IgD-negative memory B cell (primary cell): ENCODE measurements around the gene MECP2. TPM values are rescaled to one million over a fixed set of nuclear protein-coding genes. Genes with fewer than 3 reads are reported as not detected.

Source experiments
- H3K27ac Mint-ChIP-seq, 3 donors: one replicate each; pipeline ENCODE4 v1.8.0; 2020 to 2022; ENCODE audit warnings: mild to moderate bottlenecking in 3 of 3, mixed read lengths in 3 of 3, moderate library complexity in 1 of 3
- H3K27me3 Mint-ChIP-seq: one replicate; pipeline ENCODE4 v1.8.0; 2021; ENCODE audit warnings: mixed read lengths
- H3K36me3 Mint-ChIP-seq: one replicate; pipeline ENCODE4 v1.8.0; 2020; ENCODE audit warnings: mild to moderate bottlenecking, mixed read lengths
- H3K4me1 Mint-ChIP-seq, 3 donors: one replicate each; pipeline ENCODE4 v1.8.0; 2020 to 2022; ENCODE audit warnings: mixed read lengths in 3 of 3, mild to moderate bottlenecking in 1 of 3
- H3K4me3 Mint-ChIP-seq, 4 donors: one replicate each; pipeline ENCODE4 v1.8.0; 2020 to 2022; ENCODE audit warnings: mild to moderate bottlenecking in 4 of 4, mixed read lengths in 4 of 4, moderate library complexity in 3 of 4
- H3K9me3 Mint-ChIP-seq, 3 donors: one replicate each; pipeline ENCODE4 v1.8.0; 2020 to 2021; ENCODE audit warnings: mixed read lengths in 3 of 3, mild to moderate bottlenecking in 1 of 3
- polyA plus RNA-seq: library from polyadenylated mRNA; unstranded; fragments of 300-500 nt; fragmentation: Illumina TruSeq; gene quantifications from one replicate; pipeline ENCODE4 v1.2.3, GENCODE V29; 2021

The MECP2 gene
- polyA plus RNA-seq, 1 donor from 2014 or later = 20.0 TPM

GRCh38 chrX:154026136-154027021 is 71.1 kb downstream of the MECP2 start:
- no peak overlapping the region for H3K4me3 Mint-ChIP-seq
- H3K36me3 Mint-ChIP-seq = peaks cover 3% of the 10 kb centered on the region
- H3K27ac Mint-ChIP-seq = no peak overlapping the region

GRCh38 chrX:154025230-154025629 is 72.3 kb downstream of the MECP2 start:
- peaks cover 4% of the 10 kb centered on the region for H3K27me3 Mint-ChIP-seq
- peaks cover 3% of the 10 kb centered on the region for H3K36me3 Mint-ChIP-seq
- peak overlapping the region in 1 of 3 donors; percentile 46 for H3K27ac Mint-ChIP-seq
- no peak overlapping the region for H3K4me3 Mint-ChIP-seq
- H3K4me1 Mint-ChIP-seq = peaks cover 0 to 7% (median 4%) of the 10 kb centered on the region in 3 donors
- no peaks in the 10 kb centered on the region for H3K9me3 Mint-ChIP-seq

More at GRCh38 chrX:154026136-154027021, 71.1 kb downstream of the MECP2 start:
- peaks cover 4% of the 10 kb centered on the region for H3K27me3 Mint-ChIP-seq
- H3K4me1 Mint-ChIP-seq = peaks cover 0 to 5% (median 4%) of the 10 kb centered on the region in 3 donors
- no peaks in the 10 kb centered on the region for H3K9me3 Mint-ChIP-seq

GRCh38 chrX:154024271-154024670 is 73.2 kb downstream of the MECP2 start:
- H3K9me3 Mint-ChIP-seq = no peaks in the 10 kb centered on the region
- peaks cover 2% of the 10 kb centered on the region for H3K36me3 Mint-ChIP-seq
- no peak overlapping the region for H3K4me3 Mint-ChIP-seq
- peaks cover 0 to 7% (median 4%) of the 10 kb centered on the region in 3 donors for H3K4me1 Mint-ChIP-seq
- H3K27ac Mint-ChIP-seq = no peak overlapping the region
- H3K27me3 Mint-ChIP-seq = peaks cover 4% of the 10 kb centered on the region

GRCh38 chrX:154023276-154024000 is 74.1 kb downstream of the MECP2 start:
- Mint-ChIP-seq H3K4me3 (peak overlapping the region in 1 of 4 donors; percentile 66), H3K4me1 (peaks cover 3 to 7% (median 4%) of the 10 kb centered on the region in 3 donors), H3K27ac (peak overlapping the region in 1 of 3 donors; percentile 39), H3K9me3 (no peaks in the 10 kb centered on the region), H3K36me3 (peaks cover 2% of the 10 kb centered on the region), H3K27me3 (peaks cover 1% of the 10 kb centered on the region)

GRCh38 chrX:154022108-154022507 is 75.4 kb downstream of the MECP2 start:
- Mint-ChIP-seq H3K4me1 (peaks cover 3 to 4% (median 4%) of the 10 kb centered on the region in 3 donors), H3K27ac (peak overlapping the region in 1 of 3 donors; percentile 62)

GRCh38 chrX:154021131-154021611 is 76.3 kb downstream of the MECP2 start:
- H3K4me3 Mint-ChIP-seq = peak overlapping the region in 1 of 4 donors; percentile 27
- no peak overlapping the region for H3K27ac Mint-ChIP-seq
- H3K9me3 Mint-ChIP-seq = no peaks in the 10 kb centered on the region
- H3K4me1 Mint-ChIP-seq = peaks cover 3 to 4% (median 4%) of the 10 kb centered on the region in 3 donors
- peaks cover 1% of the 10 kb centered on the region for H3K27me3 Mint-ChIP-seq
- H3K36me3 Mint-ChIP-seq = peaks cover 2% of the 10 kb centered on the region

More at GRCh38 chrX:154022108-154022507, 75.4 kb downstream of the MECP2 start:
- peaks cover 2% of the 10 kb centered on the region for H3K36me3 Mint-ChIP-seq
- H3K27me3 Mint-ChIP-seq = peaks cover 1% of the 10 kb centered on the region
- H3K9me3 Mint-ChIP-seq = no peaks in the 10 kb centered on the region
- H3K4me3 Mint-ChIP-seq = peak overlapping the region in 1 of 4 donors; percentile 26

GRCh38 chrX:154020536-154021115 is 76.9 kb downstream of the MECP2 start:
- Mint-ChIP-seq H3K27ac (peak overlapping the region; percentile 49 to 92 (median 87)), H3K9me3 (no peaks in the 10 kb centered on the region), H3K36me3 (peaks cover 2% of the 10 kb centered on the region), H3K27me3 (peaks cover 1% of the 10 kb centered on the region), H3K4me3 (peak overlapping the region; percentile 82 to 94 (median 92)), H3K4me1 (peaks cover 3 to 4% (median 4%) of the 10 kb centered on the region in 3 donors)

GRCh38 chrX:154019633-154020528 is 77.6 kb downstream of the MECP2 start, which contains the start of gene IRAK1:
Gene IRAK1, minus strand, starts transcription at chrX:154019902. Its CDS starts 90 bp downstream, at chrX:154019812.
- Mint-ChIP-seq H3K36me3 (peaks cover 2% of the 10 kb centered on the region), H3K9me3 (no peaks in the 10 kb centered on the region), H3K27ac (peak within 1 kb of the TSS; percentile 86 to 94 (median 92)), H3K27me3 (peaks cover 1% of the 10 kb centered on the region), H3K4me3 (peak within 1 kb of the TSS; percentile 84 to 97 (median 94)), H3K4me1 (peaks cover 3 to 4% (median 4%) of the 10 kb centered on the region in 3 donors)

GRCh38 chrX:154019061-154019621 is 78.4 kb downstream of the MECP2 start:
- peaks cover 2% of the 10 kb centered on the region for H3K36me3 Mint-ChIP-seq
- H3K27me3 Mint-ChIP-seq = no peaks in the 10 kb centered on the region
- no peaks in the 10 kb centered on the region for H3K9me3 Mint-ChIP-seq
- peak overlapping the region; percentile 84 to 97 (median 92) for H3K4me3 Mint-ChIP-seq
- H3K4me1 Mint-ChIP-seq = peaks cover 3 to 4% (median 4%) of the 10 kb centered on the region in 3 donors
- peak overlapping the region; percentile 86 to 94 (median 91) for H3K27ac Mint-ChIP-seq

GRCh38 chrX:154018518-154019060 is 78.9 kb downstream of the MECP2 start:
- H3K27ac Mint-ChIP-seq = peak overlapping the region; percentile 86 to 94 (median 91)
- peak overlapping the region; percentile 84 to 97 (median 92) for H3K4me3 Mint-ChIP-seq

GRCh38 chrX:154017766-154018517 is 79.6 kb downstream of the MECP2 start:
- Mint-ChIP-seq H3K9me3 (no peaks in the 10 kb centered on the region), H3K4me3 (peak overlapping the region; percentile 84 to 97 (median 92)), H3K36me3 (no peaks in the 10 kb centered on the region), H3K27me3 (no peaks in the 10 kb centered on the region), H3K27ac (peak overlapping the region in 2 of 3 donors; percentile 76 to 91), H3K4me1 (peaks cover 3 to 7% (median 4%) of the 10 kb centered on the region in 3 donors)

More at GRCh38 chrX:154018518-154019060, 78.9 kb downstream of the MECP2 start:
- Mint-ChIP-seq H3K27me3 (no peaks in the 10 kb centered on the region), H3K9me3 (no peaks in the 10 kb centered on the region), H3K4me1 (peaks cover 3 to 6% (median 4%) of the 10 kb centered on the region in 3 donors), H3K36me3 (peaks cover 2% of the 10 kb centered on the region)

- Mint-ChIP-seq H3K27ac (peak overlapping the region in 1 of 3 donors; percentile 31), H3K4me1 (peaks cover 3 to 6% (median 4%) of the 10 kb centered on the region in 3 donors), H3K4me3 (peak overlapping the region in 2 of 4 donors; percentile 12 to 35), H3K27me3 (peaks cover 4% of the 10 kb centered on the region), H3K9me3 (no peaks in the 10 kb centered on the region), H3K36me3 (no peaks in the 10 kb centered on the region)
Measured at GRCh38 chrX:154016366-154017076, 81.0 kb downstream of the MECP2 start.
